Endodermal cell (in vitro differentiated cells): Measurements from ENCODE around the gene HIF1A. TPM values are rescaled to one million over a fixed set of nuclear protein-coding genes. Genes with fewer than 3 reads are reported as not detected.
A peak's percentile ranks its signal among the peaks of the same experiment; 100 is the strongest.

Experiments used
- DNase-seq: peaks from one replicate; pipeline ENCODE4 v3.0.0-alpha.2; 2017
- H3K27ac ChIP-seq: 2 replicates; pipeline ENCODE4 v1.5.1; 2013; ENCODE audit warnings: mild to moderate bottlenecking, low read depth, low read length, moderate library complexity
- H3K27me3 ChIP-seq: 2 replicates; pipeline ENCODE4 v1.6.1; 2013; ENCODE audit warnings: mild to moderate bottlenecking, low read length, moderate library complexity; ENCODE audit not compliant: insufficient read depth, control insufficient read depth, poor library complexity, severe bottlenecking
- H3K36me3 ChIP-seq: 2 replicates; pipeline ENCODE4 v1.7.0; 2013; ENCODE audit warnings: mild to moderate bottlenecking, low read length, moderate library complexity; ENCODE audit not compliant: control insufficient read depth, insufficient read depth
- H3K4me1 ChIP-seq: one replicate; pipeline ENCODE4 v1.7.0; 2013; ENCODE audit warnings: low read length; ENCODE audit not compliant: control insufficient read depth, insufficient read depth
- H3K4me3 ChIP-seq: 2 replicates; pipeline ENCODE4 v1.5.1; 2013; ENCODE audit warnings: mild to moderate bottlenecking, low read length, moderate library complexity
- H3K9ac ChIP-seq: 2 replicates; pipeline ENCODE4 v1.6.1; 2013; ENCODE audit warnings: mild to moderate bottlenecking, low read length, moderate library complexity; ENCODE audit not compliant: poor library complexity, severe bottlenecking; ENCODE audit errors: extremely low read depth
- H3K9me3 ChIP-seq: 2 replicates; pipeline ENCODE4 v1.6.1; 2013; ENCODE audit warnings: mild to moderate bottlenecking, low read length, moderate library complexity; ENCODE audit not compliant: control insufficient read depth
- H3K27ac Mint-ChIP-seq: 2 replicates; pipeline ENCODE4 v1.8.0; 2020; ENCODE audit warnings: mixed read lengths
- H3K27me3 Mint-ChIP-seq: 2 replicates; pipeline ENCODE4 v1.8.0; 2021; ENCODE audit warnings: mild to moderate bottlenecking, mixed read lengths; ENCODE audit not compliant: insufficient read depth
- H3K36me3 Mint-ChIP-seq: 2 replicates; pipeline ENCODE4 v1.8.0; 2020; ENCODE audit warnings: low read depth, mixed read lengths
- H3K4me1 Mint-ChIP-seq: 2 replicates; pipeline ENCODE4 v1.8.0; 2020; ENCODE audit warnings: mixed read lengths
- H3K4me3 Mint-ChIP-seq: 2 replicates; pipeline ENCODE4 v1.8.0; 2020; ENCODE audit warnings: mild to moderate bottlenecking, moderate library complexity, mixed read lengths
- H3K9me3 Mint-ChIP-seq: 2 replicates; pipeline ENCODE4 v1.8.0; 2020; ENCODE audit warnings: mild to moderate bottlenecking, mixed read lengths
- CTCF ChIP-seq: fragments of 200-600 bp; sonication (generic); conservative IDR thresholded peaks from 2 replicates; pipeline ENCODE4 v1.5.0; 2021; ENCODE audit warnings: antibody characterized with exemption, mild to moderate bottlenecking
- WGBS, 2 experiments: methylation state at CpG; one replicate each; pipeline versions ENCODE4 v1.1.5 to v1.1.7; 2013; ENCODE audit warnings: missing lambda C conversion rate in 2 of 2, mixed read lengths in 1 of 2; ENCODE audit not compliant: insufficient coverage in 1 of 2, insufficient read length in 1 of 2; 5-methylcytosine and 5-hydroxymethylcytosine counted together
- total RNA-seq, 2 donors: library from RNA; stranded (reverse); fragmentation: NEBNext Ultra II Directional in 1 of 2; extraction: Animal tissue kit (Norgen Biotek cat#: 25700) in 1 of 2; gene quantifications; 2 replicates in 1 of 2; 3 replicates in 1 of 2; pipeline ENCODE4 v1.2.1, GENCODE V29; 2021

HIF1A gene
- total RNA-seq, 2 donors from 2014 or later = 201 to 227 TPM

GRCh38 chr14:61751475-61751989, 56.2 kb downstream of the HIF1A start:
- Mint-ChIP-seq H3K9me3 (peaks cover 6% of the 10 kb centered on the region), H3K4me1 (peaks cover 21% of the 10 kb centered on the region), H3K27me3 (no peaks in the 10 kb centered on the region), H3K4me3 (peak overlapping the region; percentile 50), H3K27ac (no peak overlapping the region), H3K36me3 (peaks cover 15% of the 10 kb centered on the region)
- H3K27ac ChIP-seq = no peak overlapping the region
- TF ChIP-seq CTCF = no peak
- peaks cover 9% of the 10 kb centered on the region for H3K9me3 ChIP-seq
- WGBS, 2 experiments = 87 to 97% methylated on average over 5 to 7 of the region's 8 CpGs
- H3K36me3 ChIP-seq = peaks cover 37% of the 10 kb centered on the region
- H3K4me3 ChIP-seq = peak overlapping the region; percentile 2
- no peak for DNase-seq
- H3K4me1 ChIP-seq = peaks cover 10% of the 10 kb centered on the region
- no peaks in the 10 kb centered on the region for H3K27me3 ChIP-seq
- no peak overlapping the region for H3K9ac ChIP-seq

GRCh38 chr14:61752626-61753025, 57.3 kb downstream of the HIF1A start:
- peaks cover 26% of the 10 kb centered on the region for H3K36me3 ChIP-seq
- TF ChIP-seq CTCF = no peak
- H3K9ac ChIP-seq = no peak overlapping the region
- Mint-ChIP-seq H3K27ac (no peak overlapping the region), H3K27me3 (no peaks in the 10 kb centered on the region), H3K9me3 (peaks cover 6% of the 10 kb centered on the region), H3K36me3 (peaks cover 7% of the 10 kb centered on the region), H3K4me3 (no peak overlapping the region), H3K4me1 (peaks cover 27% of the 10 kb centered on the region)
- H3K27ac ChIP-seq = no peak overlapping the region
- H3K4me3 ChIP-seq = peak overlapping the region; percentile 2
- DNase-seq = no peak
- peaks cover 9% of the 10 kb centered on the region for H3K9me3 ChIP-seq
- H3K27me3 ChIP-seq = no peaks in the 10 kb centered on the region
- H3K4me1 ChIP-seq = peaks cover 10% of the 10 kb centered on the region
- WGBS, 2 experiments = 89 to 95% methylated on average over 2 to 4 of the region's 4 CpGs

GRCh38 chr14:61753631-61754030, 58.3 kb downstream of the HIF1A start:
- no peaks in the 10 kb centered on the region for H3K27me3 Mint-ChIP-seq
- H3K4me3 Mint-ChIP-seq = no peak overlapping the region
- peak; percentile 56 for TF ChIP-seq CTCF
- H3K27ac Mint-ChIP-seq = no peak overlapping the region
- peak; percentile 60 for DNase-seq
- no peaks in the 10 kb centered on the region for H3K27me3 ChIP-seq
- H3K27ac ChIP-seq = no peak overlapping the region
- H3K4me1 Mint-ChIP-seq = peaks cover 26% of the 10 kb centered on the region
- peaks cover 6% of the 10 kb centered on the region for H3K9me3 Mint-ChIP-seq
- no peak overlapping the region for H3K4me3 ChIP-seq
- H3K9ac ChIP-seq = no peak overlapping the region
- H3K4me1 ChIP-seq = peaks cover 10% of the 10 kb centered on the region
- peaks cover 16% of the 10 kb centered on the region for H3K36me3 ChIP-seq
- H3K36me3 Mint-ChIP-seq = peaks cover 1% of the 10 kb centered on the region
- H3K9me3 ChIP-seq = peaks cover 9% of the 10 kb centered on the region
